ENCODE results near the gene VKORC1.

Gene VKORC1

GRCh38 chr16:31129568-31130335 is 35.2 kb upstream of the VKORC1 start:
- DNase-seq = no peak

- DNase-seq = no peak
Observed at GRCh38 chr16:31128711-31129567, 34.3 kb upstream of the VKORC1 start.

GRCh38 chr16:31127182-31127581 is 32.6 kb upstream of the VKORC1 start:
- DNase-seq = no peak

- no peak for DNase-seq
Observed at GRCh38 chr16:31125844-31126243, 31.2 kb upstream of the VKORC1 start.

- DNase-seq = no peak
Observed at GRCh38 chr16:31120129-31120528, 25.5 kb upstream of the VKORC1 start.

- DNase-seq = no peak
Observed at GRCh38 chr16:31118223-31119155, 23.9 kb upstream of the VKORC1 start.

GRCh38 chr16:31117384-31118222 is 23.0 kb upstream of the VKORC1 start, which contains the start of gene KAT8:
TSS of gene KAT8 (plus strand) at chr16:31117664. CDS start at chr16:31117682, 18 bp downstream.
- peak; percentile 99 for DNase-seq

- DNase-seq = no peak
Observed at GRCh38 chr16:31114468-31114867, 19.9 kb upstream of the VKORC1 start.

- DNase-seq = no peak
Observed at GRCh38 chr16:31113121-31114120, 18.8 kb upstream of the VKORC1 start.

GRCh38 chr16:31112711-31113110 is 18.1 kb upstream of the VKORC1 start:
- no peak for DNase-seq

- DNase-seq = no peak
Observed at GRCh38 chr16:31111881-31112466, 17.4 kb upstream of the VKORC1 start.

GRCh38 chr16:31110106-31111034 is 15.8 kb upstream of the VKORC1 start:
- no peak for DNase-seq

GRCh38 chr16:31109622-31110021 is 15.0 kb upstream of the VKORC1 start:
- no peak for DNase-seq

GRCh38 chr16:31108794-31109558 is 14.4 kb upstream of the VKORC1 start:
- no peak for DNase-seq

GRCh38 chr16:31108035-31108793 is 13.6 kb upstream of the VKORC1 start, which contains the start of gene BCKDK:
TSS of gene BCKDK (plus strand) at chr16:31108386. CDS start at chr16:31109224, 838 bp downstream.
- peak; percentile 12 for DNase-seq

GRCh38 chr16:31107465-31107867 is 12.9 kb upstream of the VKORC1 start:
- no peak for DNase-seq

Data from NCI-H1092 (cell line).